ENCODE data around the gene NBPF4.
A peak's percentile ranks its signal among the peaks of the same experiment; 100 is the strongest.
"Not testable (repeated sequence)": the region's sequence is repeated elsewhere in the genome, so short reads cannot be mapped to it uniquely, and the experiment has no call there.

NBPF4 gene

DNA sequence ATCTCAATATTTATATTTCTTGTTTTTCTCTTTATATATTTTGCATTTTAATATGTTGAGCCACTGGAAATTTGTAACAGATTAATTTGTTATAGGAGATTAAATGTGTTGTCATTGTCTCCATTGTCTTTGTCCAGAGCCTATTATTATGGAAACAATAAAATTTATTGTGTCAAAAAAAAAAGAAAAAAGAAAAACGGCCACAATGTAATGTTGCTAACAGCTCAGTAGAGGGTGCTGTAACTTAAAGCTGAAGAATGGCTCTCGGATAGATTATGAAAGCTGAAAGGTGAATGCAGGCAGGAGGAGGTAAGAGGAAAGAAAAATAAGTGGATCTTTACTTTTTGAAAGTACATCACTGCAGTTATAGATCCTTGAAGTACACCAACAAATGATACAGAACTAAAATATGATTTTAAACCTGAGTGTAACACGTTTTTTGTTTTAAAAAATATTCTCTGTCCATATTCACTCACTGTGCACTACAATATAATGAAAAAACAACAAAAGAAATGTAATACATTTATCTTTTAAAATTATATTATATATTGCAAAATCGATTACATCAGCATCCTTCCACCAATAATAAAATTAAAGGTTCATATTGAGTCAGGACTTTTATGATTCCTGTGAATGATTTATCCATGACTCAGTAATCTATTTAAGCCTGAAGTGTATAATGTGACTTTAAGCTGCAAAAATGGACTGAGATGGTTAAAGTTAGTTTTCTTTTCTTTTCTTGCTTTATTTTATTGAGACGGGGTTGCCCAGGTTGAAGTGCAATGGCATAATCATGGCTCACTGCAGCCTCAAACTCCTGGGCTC, 29.0 kb downstream of the NBPF4 start:
- DNase-seq (ENCODE audit: low read depth in 4 of 4, low spot score in 1 of 4) = not testable (repeated sequence)

GRCh38 chr1:108211014-108211413, 32.9 kb downstream of the NBPF4 start:
- no peak for DNase-seq (ENCODE audit: low read depth in 4 of 4, low spot score in 1 of 4)

GRCh38 chr1:108209456-108210108, 34.3 kb downstream of the NBPF4 start:
- no peak for DNase-seq (ENCODE audit: low read depth in 4 of 4, low spot score in 1 of 4)

- DNase-seq (ENCODE audit: low read depth in 4 of 4, low spot score in 1 of 4) = no peak
Observed at GRCh38 chr1:108208724-108209446, 35.0 kb downstream of the NBPF4 start.

DNA sequence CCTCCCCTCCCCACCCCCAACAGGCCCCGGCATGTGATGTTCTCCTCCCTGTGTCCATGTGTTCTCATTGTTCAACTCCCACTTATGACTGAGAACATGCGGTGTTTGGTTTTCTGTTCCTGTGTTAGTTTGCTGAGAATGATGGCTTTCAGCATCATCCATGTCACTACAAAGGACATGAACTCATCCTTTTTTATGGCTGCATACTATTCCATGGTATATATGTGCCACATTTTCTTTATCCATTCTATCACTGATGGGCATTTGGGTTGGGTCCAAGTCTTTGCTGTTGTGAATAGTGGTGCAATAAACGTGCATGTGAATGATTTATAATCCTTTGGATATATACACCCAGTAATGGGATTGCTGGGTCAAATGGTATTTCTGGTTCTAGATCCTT, 40.3 kb downstream of the NBPF4 start:
- DNase-seq (ENCODE audit: low read depth in 4 of 4, low spot score in 1 of 4) = not testable (repeated sequence)

DNA sequence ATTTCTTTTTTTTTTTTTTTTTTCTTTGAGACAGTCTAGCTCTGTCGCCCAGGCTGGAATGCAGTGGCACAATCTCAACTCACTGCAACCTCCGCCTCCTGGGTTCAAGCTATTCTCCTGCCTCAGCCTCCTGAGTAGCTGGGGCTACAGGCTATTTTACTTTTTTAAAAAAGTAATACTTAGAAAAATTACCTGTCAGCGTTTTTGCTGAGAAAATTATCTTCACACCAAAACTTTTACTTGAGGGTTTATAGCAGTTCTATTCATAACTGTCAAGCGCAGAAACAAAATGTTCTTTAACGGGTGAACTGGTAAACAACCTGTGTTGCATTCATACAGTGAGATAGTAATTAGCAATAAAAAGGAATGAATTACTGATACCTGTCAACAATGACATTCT, 42.2 kb downstream of the NBPF4 start:
- no peak for DNase-seq (ENCODE audit: low read depth in 4 of 4, low spot score in 1 of 4)

DNA sequence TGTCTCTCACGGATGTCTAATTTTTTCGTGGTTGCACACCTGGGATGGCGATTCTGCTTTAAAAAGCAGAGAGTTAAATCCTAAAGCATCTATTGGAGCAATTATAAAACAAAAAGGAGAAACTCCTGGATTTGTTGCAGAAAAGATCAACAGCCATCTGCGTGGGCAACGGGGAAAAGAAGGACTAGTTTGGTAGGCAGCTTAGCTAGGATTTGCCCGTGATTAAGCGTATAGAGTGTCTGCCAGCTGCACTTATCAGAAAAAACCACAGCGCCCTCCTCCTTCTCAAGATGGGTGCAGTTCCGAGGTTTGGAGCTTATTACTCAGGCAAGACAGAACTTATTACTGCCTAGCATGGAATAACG, 43.2 kb downstream of the NBPF4 start:
- DNase-seq (ENCODE audit: low read depth in 4 of 4, low spot score in 1 of 4) = peak in 1 of 4 experiments; percentile 13

DNA sequence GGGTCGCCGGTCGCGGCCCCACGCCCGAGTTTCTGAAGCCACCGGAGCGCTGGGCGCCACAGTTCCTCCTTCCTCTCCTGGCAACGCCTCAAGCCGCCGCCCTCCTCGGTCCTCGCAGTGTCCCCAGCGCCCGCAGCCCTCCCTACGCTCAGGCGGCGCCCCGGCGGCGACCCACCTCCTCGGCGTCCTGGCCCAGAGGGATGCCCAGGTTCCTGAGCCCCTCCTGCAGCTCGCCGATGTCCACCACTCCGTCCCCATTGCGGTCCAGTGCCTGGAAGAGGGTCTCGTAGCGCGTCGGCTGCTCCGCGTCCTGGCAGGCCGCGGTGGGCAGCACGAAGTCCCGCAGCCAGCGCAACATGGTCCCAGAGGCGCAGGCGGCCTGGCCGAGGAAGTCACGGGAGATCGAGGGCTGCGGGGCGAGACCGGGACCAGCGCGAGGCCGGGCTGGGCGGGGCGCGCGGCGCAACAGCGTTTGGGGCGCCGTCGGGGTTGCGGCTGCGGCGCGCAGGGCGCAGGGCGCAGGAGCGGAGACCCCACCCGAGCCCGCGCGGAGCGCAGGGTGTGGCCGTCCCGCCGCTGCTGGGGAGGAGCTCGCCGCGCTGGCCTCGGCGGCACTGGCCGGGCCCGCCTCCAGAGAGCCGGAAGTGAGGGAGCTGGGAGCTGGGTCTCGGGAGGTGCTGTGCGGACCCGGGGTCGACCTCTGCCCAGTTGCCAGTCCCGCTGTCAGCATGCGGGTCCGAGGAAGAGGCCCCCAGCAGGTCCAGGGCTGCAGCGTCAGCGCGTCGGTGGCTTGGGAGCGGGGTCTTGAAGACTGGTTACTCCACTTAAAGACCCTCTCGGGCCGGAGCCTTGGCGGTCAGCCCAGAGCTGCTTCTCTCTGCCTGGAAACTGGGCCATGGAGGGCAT, 43.8 kb downstream of the NBPF4 start, which contains the start of gene SLC25A24:
Gene SLC25A24 (minus strand): TSS at position 563 of the 906 bp plus-strand sequence. CDS start 205 bp downstream, at position 358.
- DNase-seq (ENCODE audit: low read depth in 4 of 4, low spot score in 1 of 4) = peak; percentile 27 to 71 (median 44)

DNA sequence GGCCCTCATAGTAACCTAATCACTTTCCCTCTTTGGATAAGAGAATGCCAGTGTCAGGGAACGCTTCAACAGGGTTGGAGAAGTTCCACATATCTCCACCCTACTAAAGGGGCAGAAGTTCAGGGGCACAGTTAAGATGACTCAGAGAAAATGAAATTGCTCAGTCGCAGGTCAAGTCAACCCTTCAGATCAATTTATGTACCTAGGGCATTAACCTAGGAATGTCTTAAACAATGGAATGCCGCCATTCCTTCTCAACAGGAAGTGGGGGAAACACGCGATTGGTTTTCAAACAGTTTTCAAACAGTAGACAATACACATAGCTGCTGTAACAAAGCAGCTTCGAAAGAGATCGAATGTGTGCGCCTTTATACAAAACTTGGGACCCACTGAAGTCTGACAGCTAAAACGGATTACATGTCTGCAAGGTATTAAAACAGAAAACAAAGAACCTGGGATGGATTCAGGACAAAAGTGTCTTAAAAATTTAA, 44.6 kb downstream of the NBPF4 start:
- no peak for DNase-seq (ENCODE audit: low read depth in 4 of 4, low spot score in 1 of 4)

DNA sequence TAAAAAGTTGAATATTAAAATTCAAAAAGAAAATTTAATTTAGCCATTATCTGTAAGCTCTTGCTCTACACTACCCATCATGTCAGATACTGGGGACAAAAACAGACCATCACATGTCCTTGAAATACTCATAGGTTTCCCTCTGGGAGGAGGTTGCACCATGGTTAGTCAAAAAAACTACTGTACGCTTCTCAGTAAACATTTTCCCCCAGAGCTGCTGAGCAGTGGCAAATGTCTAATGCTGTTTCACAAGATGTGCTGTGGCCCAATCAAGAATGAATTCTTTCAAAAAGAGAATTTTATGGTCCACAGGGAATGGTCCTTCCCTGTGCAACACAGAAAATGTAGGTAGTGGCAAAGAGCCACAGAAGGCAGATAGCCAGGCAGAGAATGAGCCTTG, 49.8 kb downstream of the NBPF4 start:
- DNase-seq (ENCODE audit: low read depth in 4 of 4, low spot score in 1 of 4) = no peak

DNA sequence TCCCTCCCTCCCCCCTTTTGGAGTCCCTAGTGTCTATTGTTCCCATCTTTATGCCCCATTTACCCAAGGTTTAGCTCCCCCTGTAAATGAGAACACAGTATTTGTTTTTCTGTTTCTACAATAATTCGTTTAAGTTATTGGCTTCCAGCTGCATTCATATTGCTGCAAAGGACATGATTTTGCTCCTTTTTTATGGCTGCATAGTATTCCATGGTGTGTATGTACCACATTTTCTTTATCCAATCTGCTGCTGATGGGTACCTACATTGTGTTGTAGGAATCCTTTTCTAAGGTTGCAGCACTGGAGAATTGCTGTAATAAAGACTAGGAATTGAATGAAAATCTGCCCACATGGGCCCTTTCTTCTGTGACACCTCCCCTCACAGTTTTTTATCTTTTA, 50.5 kb downstream of the NBPF4 start:
- no peak for DNase-seq (ENCODE audit: low read depth in 4 of 4, low spot score in 1 of 4)

DNA sequence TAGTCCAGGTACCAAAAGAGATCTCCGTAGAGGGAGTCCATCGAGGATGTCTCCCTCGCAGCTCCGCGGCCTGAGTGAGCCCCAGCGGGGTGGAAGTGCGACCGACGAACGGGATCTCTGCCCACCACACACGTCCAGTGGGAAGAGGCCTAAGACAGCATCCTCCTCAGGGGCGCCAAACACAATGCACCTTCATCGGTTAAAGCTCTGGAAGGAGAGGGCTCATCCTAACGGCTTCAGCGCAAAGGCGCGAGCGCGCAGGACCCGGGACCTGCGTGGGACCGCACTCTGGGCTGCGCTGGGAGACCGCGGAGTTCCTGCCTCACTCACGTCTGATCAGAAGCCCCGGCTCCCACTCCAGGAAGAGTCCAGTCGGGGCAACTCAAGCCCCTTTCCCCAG, 51.3 kb downstream of the NBPF4 start:
- DNase-seq (ENCODE audit: low read depth in 4 of 4, low spot score in 1 of 4) = no peak

DNA sequence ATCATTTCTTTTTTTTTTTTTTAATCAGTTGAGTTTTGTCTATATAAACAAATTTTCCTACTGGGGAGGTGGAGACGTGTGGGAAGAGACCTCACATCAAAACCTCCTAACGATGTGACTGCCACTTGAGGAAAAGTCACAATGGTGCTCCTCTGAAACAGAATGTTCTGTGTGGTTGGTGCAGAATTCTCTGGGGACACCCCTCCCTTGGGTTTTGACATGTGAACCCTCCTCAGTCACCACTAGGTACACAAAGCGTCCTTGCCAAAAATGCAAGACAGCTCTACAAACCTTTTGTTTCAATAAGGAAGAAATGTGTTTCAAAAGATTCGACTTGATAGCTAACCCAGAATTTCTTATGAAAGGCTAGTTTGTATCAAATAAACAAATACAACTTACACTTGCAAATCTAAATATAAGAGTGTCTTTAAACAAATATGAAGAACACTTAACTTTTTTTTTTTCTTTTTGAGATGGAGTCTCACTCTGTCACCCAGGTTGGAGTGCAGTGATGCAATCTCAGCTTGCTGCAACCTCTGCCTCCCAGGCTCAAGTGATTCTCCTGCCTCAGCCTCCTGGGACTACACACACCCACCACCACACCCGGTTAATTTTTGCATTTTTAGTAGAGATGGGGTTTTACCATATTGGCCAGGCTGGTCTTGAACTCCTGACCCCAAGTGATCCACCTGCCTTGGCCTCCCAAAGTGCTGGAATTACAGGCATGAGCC, 53.0 kb downstream of the NBPF4 start:
- DNase-seq (ENCODE audit: low read depth in 4 of 4, low spot score in 1 of 4) = no peak

GRCh38 chr1:108190001-108190634, 53.8 kb downstream of the NBPF4 start:
- no peak for DNase-seq (ENCODE audit: low read depth in 4 of 4, low spot score in 1 of 4)

DNA sequence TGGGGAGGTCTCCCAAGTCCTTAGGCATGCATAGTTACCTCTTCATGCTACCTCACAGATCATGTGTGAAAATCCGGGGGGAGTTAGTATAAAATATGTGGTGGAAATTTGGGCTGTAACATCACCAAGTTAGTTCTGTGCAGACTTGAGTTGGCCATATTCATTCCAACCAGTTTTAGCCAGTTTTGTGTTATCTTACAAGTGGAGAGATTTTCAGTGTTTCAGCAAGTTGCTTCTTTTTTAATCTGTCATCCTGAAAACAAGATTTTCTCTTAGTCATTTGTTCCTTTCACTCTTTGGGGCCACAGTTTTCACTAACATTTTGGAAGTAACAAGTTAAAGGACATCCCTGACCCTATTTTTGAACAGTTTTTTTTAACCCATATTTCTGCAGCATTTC, 55.1 kb downstream of the NBPF4 start:
- no peak for DNase-seq (ENCODE audit: low read depth in 4 of 4, low spot score in 1 of 4)

DNA sequence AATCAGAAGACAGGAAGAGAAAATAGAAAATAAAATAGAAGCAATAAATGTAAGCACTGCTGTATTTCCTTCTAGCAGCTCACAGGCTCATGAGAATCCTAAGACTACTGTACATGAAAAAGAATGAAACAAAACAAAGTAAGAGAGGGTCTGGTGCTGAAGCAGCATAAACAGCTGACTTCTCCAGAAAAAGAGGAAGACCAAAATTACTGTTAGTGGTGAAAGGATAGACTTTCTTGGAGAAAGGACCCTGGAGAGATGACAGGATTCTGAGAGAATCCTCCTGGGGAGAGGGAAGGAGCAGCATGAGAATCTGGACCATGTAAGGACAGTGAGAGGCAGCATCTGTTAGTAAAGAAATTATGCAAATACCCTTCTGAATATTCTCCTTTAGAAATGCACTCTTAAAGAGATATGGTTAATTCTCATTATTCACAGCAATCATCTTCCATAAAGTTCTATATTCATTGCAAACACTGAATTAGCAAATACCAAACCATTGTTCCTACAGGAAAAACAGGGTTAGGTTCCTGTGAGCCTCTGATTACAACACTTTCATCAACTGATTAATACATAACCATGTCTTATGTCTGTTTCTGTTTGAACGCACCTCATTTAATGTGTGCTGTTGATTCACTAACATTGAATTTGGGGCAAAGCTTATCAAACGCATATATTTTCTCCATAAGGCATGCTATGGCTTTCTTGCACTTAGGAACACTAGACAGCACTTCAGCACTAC, 60.7 kb downstream of the NBPF4 start:
- DNase-seq (ENCODE audit: low read depth in 4 of 4, low spot score in 1 of 4) = no peak

- no peak for DNase-seq (ENCODE audit: low read depth in 4 of 4, low spot score in 1 of 4)
Observed at GRCh38 chr1:108179018-108179417, 64.9 kb downstream of the NBPF4 start.
